HG02588 (cell line): ENCODE data around the gene TMPRSS11A.

Experiments
- ATAC-seq: cut with Tn5 transposase; IDR thresholded peaks from one replicate; pipeline ENCODE4 v1.9.1; 2021; ENCODE audit warnings: mild to moderate bottlenecking, moderate library complexity; ENCODE audit not compliant: unreplicated experiment

TMPRSS11A gene

GRCh38 chr4:67963356-67963755 lies at the start of gene TMPRSS11A:
TSS of gene TMPRSS11A (minus strand) at chr4:67963493. CDS start at chr4:67963393, 100 bp downstream.
- ATAC-seq, result no peak

GRCh38 chr4:68011684-68012083 lies 48.4 kb upstream of the TMPRSS11A start:
- no peak for ATAC-seq

- ATAC-seq, result no peak
Measured at GRCh38 chr4:68002906-68003305, 39.6 kb upstream of the TMPRSS11A start.

- ATAC-seq, result no peak
Measured at GRCh38 chr4:67996127-67996526, 32.8 kb upstream of the TMPRSS11A start.

- no peak for ATAC-seq
Measured at GRCh38 chr4:67988991-67989390, 25.7 kb upstream of the TMPRSS11A start.

GRCh38 chr4:67983333-67983732 lies 20.0 kb upstream of the TMPRSS11A start:
- ATAC-seq, result no peak

- no peak for ATAC-seq
Measured at GRCh38 chr4:67980512-67980911, 17.2 kb upstream of the TMPRSS11A start.

- ATAC-seq, result no peak
Measured at GRCh38 chr4:67973608-67974007, 10.3 kb upstream of the TMPRSS11A start.

- ATAC-seq, result no peak
Measured at GRCh38 chr4:67954890-67955289, 8.4 kb downstream of the TMPRSS11A start.

- no peak for ATAC-seq
Measured at GRCh38 chr4:67941074-67941473, 22.2 kb downstream of the TMPRSS11A start.

GRCh38 chr4:67940506-67940905 lies 22.8 kb downstream of the TMPRSS11A start:
- ATAC-seq, result no peak

GRCh38 chr4:67939195-67939594 lies 24.1 kb downstream of the TMPRSS11A start:
- ATAC-seq, result no peak

GRCh38 chr4:67935888-67936287 lies 27.4 kb downstream of the TMPRSS11A start:
- no peak for ATAC-seq

- no peak for ATAC-seq
Measured at GRCh38 chr4:67934628-67935027, 28.7 kb downstream of the TMPRSS11A start.

GRCh38 chr4:67933755-67934154 lies 29.5 kb downstream of the TMPRSS11A start:
- no peak for ATAC-seq

GRCh38 chr4:67933038-67933437 lies 30.3 kb downstream of the TMPRSS11A start:
- no peak for ATAC-seq

- ATAC-seq, result no peak
Measured at GRCh38 chr4:67931256-67931655, 32.0 kb downstream of the TMPRSS11A start.

GRCh38 chr4:67929426-67929825 lies 33.9 kb downstream of the TMPRSS11A start:
- ATAC-seq, result no peak

- no peak for ATAC-seq
Measured at GRCh38 chr4:67928546-67928945, 34.7 kb downstream of the TMPRSS11A start.

GRCh38 chr4:67927251-67927650 lies 36.0 kb downstream of the TMPRSS11A start:
- ATAC-seq, result no peak

- no peak for ATAC-seq
Measured at GRCh38 chr4:67926485-67926884, 36.8 kb downstream of the TMPRSS11A start.

- ATAC-seq, result no peak
Measured at GRCh38 chr4:67922697-67923096, 40.6 kb downstream of the TMPRSS11A start.

- no peak for ATAC-seq
Measured at GRCh38 chr4:67918428-67918827, 44.9 kb downstream of the TMPRSS11A start.
